CD8-positive, alpha-beta memory T cell (primary cell): ENCODE measurements around the gene TREH. TPM values are rescaled to one million over a fixed set of nuclear protein-coding genes. Genes with fewer than 3 reads are reported as not detected.
A peak's percentile ranks its signal among the peaks of the same experiment; 100 is the strongest.

Source experiments
- CTCF ChIA-PET: fragments of 350-600 bp; sonication (Branson Sonifier 250); formaldehyde crosslinking; loops from one replicate; lab custom pipeline; 2021; ENCODE audit warnings: antibody characterized with exemption; lab: Charles Lee
- POLR2A ChIA-PET: fragments of 350-600 bp; sonication (Branson Sonifier 250); formaldehyde crosslinking; loops from one replicate; lab custom pipeline; 2021; ENCODE audit warnings: antibody characterized with exemption; lab: Charles Lee
- DNase-seq, 5 donors: peaks; one replicate each; pipeline versions ENCODE4 v3.0.0 to v3.0.0-alpha.2; 2020 to 2022; ENCODE audit warnings: mixed read lengths in 1 of 5
- H3K27ac ChIP-seq: one replicate; pipeline ENCODE4 v1.7.0; 2013; ENCODE audit warnings: low read depth, mild to moderate bottlenecking, low read length, moderate library complexity
- H3K27me3 ChIP-seq: 2 replicates; pipeline ENCODE4 v1.7.0; 2013; ENCODE audit warnings: low read length, mild to moderate bottlenecking; ENCODE audit not compliant: insufficient read depth, poor library complexity, severe bottlenecking
- H3K36me3 ChIP-seq: 2 replicates; pipeline ENCODE4 v1.7.0; 2013; ENCODE audit warnings: mild to moderate bottlenecking, low read length, moderate library complexity; ENCODE audit not compliant: insufficient read depth
- H3K4me1 ChIP-seq: 2 replicates; pipeline ENCODE4 v1.7.0; 2013; ENCODE audit warnings: mild to moderate bottlenecking, low read length, moderate library complexity; ENCODE audit not compliant: insufficient read depth
- H3K4me3 ChIP-seq: 2 replicates; pipeline ENCODE4 v1.7.0; 2013; ENCODE audit warnings: mild to moderate bottlenecking, low read length
- H3K9me3 ChIP-seq: 2 replicates; pipeline ENCODE4 v1.7.0; 2013; ENCODE audit warnings: mild to moderate bottlenecking, low read length
- H3K27ac Mint-ChIP-seq, 8 donors: one replicate each; pipeline ENCODE4 v1.8.0; 2020 to 2021; ENCODE audit warnings: mixed read lengths in 8 of 8, mild to moderate bottlenecking in 6 of 8, inconsistent platforms in 3 of 8, moderate library complexity in 3 of 8
- H3K27me3 Mint-ChIP-seq, 2 donors: one replicate each; pipeline ENCODE4 v1.8.0; 2020 to 2021; ENCODE audit warnings: mixed read lengths in 2 of 2, mild to moderate bottlenecking in 1 of 2, moderate library complexity in 1 of 2
- H3K36me3 Mint-ChIP-seq, 3 donors: one replicate each; pipeline ENCODE4 v1.8.0; 2020 to 2021; ENCODE audit warnings: mixed read lengths in 3 of 3, inconsistent platforms in 1 of 3, mild to moderate bottlenecking in 1 of 3
- H3K4me1 Mint-ChIP-seq, 3 donors: one replicate each; pipeline ENCODE4 v1.8.0; 2020 to 2021; ENCODE audit warnings: mixed read lengths in 3 of 3, inconsistent platforms in 1 of 3, mild to moderate bottlenecking in 1 of 3
- H3K4me3 Mint-ChIP-seq, 7 donors: one replicate each; pipeline ENCODE4 v1.8.0; 2020 to 2021; ENCODE audit warnings: mixed read lengths in 7 of 7, mild to moderate bottlenecking in 6 of 7, moderate library complexity in 4 of 7, inconsistent platforms in 2 of 7
- H3K9me3 Mint-ChIP-seq, 5 donors: one replicate each; pipeline ENCODE4 v1.8.0; 2020 to 2022; ENCODE audit warnings: mixed read lengths in 5 of 5, mild to moderate bottlenecking in 3 of 5, moderate library complexity in 2 of 5, inconsistent platforms in 1 of 5
- polyA plus RNA-seq: library from polyadenylated mRNA; unstranded; fragments of 300-500 nt; fragmentation: Illumina TruSeq; gene quantifications from one replicate; pipeline ENCODE4 v1.2.3, GENCODE V29; 2021
- total RNA-seq, 2 experiments: library from RNA; stranded (reverse); gene quantifications; one replicate each; pipeline ENCODE4 v1.2.3, GENCODE V29; 2021

TREH gene
- total and polyA plus RNA-seq, 3 experiments from 2014 or later: not detected

GRCh38 chr11:118662401-118663271 is 16.8 kb downstream of the TREH start:
- H3K4me3 ChIP-seq: no peak overlapping the region
- Mint-ChIP-seq H3K4me3 (no peak overlapping the region), H3K4me1 (peaks cover 0 to 12% (median 5%) of the 10 kb centered on the region in 3 donors), H3K9me3 (no peaks in the 10 kb centered on the region), H3K27ac (no peak overlapping the region), H3K36me3 (no peaks in the 10 kb centered on the region), H3K27me3 (peaks cover 0 to 5% of the 10 kb centered on the region in 2 donors)
- H3K9me3 ChIP-seq: no peaks in the 10 kb centered on the region
- H3K4me1 ChIP-seq: peaks cover 7% of the 10 kb centered on the region
- H3K27ac ChIP-seq: no peak overlapping the region
- POLR2A ChIA-PET: no interaction called here
- CTCF ChIA-PET: interaction anchor here (1.2 kb wide), 1 partner anchor 27 kb away, joined by 3 read pairs; no protein-coding TSS in a partner anchor
- no peak for DNase-seq
- H3K36me3 ChIP-seq: no peaks in the 10 kb centered on the region
- peaks cover 5% of the 10 kb centered on the region for H3K27me3 ChIP-seq

DNA sequence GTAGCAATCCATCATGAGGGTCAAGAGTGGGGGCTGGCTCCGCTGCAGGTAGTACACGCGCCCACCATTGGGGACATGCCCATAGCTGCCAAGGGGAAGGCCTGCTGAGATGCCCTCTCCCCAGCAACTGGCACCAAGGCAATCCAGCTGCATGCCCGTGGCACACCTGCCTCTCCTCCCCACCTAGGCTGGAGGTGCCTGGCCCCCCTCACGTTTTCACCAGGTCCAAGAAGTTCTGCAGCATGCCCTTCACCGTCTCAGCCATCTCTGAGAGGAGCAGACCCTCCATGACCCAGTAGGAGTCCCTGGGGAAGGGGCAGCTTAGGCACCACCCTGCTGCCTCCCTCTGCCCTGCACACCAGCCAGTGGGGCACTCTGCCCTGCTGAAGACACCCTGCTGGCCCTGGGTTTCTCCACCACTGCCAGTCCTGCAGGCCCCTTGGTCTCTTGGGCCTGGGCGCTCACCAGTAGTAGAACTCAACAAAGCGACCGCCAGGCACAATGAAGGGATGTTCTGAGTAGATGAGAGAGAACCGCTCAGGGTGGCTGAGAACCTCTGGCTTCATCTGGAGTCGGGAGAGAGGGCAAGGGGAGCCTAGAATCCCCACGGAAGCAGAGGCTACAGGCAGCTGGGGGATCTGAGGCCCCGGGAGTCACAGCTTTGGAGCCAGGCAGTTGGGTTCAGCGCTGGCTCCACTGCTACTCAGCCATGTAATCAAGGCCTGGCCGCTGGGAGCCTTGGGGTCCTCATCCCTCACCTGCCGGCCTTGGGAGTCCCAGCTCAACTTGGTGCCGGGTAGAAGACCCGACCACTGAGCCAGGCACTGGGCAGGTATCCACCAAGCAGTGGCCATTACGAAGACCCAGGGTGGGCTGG is 17.8 kb downstream of the TREH start:
- CTCF ChIA-PET: interaction anchor here (1.2 to 1.5 kb wide), 2 partner anchors 28 to 130 kb away, joined by 3 to 4 read pairs; no protein-coding TSS in a partner anchor
- no peak overlapping the region for H3K27ac ChIP-seq
- POLR2A ChIA-PET: no interaction called here
- H3K4me3 Mint-ChIP-seq: no peak overlapping the region
- DNase-seq: no peak
- no peak overlapping the region for H3K4me3 ChIP-seq
- peaks cover 0 to 5% of the 10 kb centered on the region in 2 donors for H3K27me3 Mint-ChIP-seq
- peaks cover 0 to 12% (median 5%) of the 10 kb centered on the region in 3 donors for H3K4me1 Mint-ChIP-seq
- no peak overlapping the region for H3K27ac Mint-ChIP-seq
- H3K4me1 ChIP-seq: peaks cover 7% of the 10 kb centered on the region
- no peaks in the 10 kb centered on the region for H3K9me3 ChIP-seq
- no peaks in the 10 kb centered on the region for H3K9me3 Mint-ChIP-seq
- no peaks in the 10 kb centered on the region for H3K36me3 ChIP-seq
- H3K27me3 ChIP-seq: peaks cover 5% of the 10 kb centered on the region
- H3K36me3 Mint-ChIP-seq: no peaks in the 10 kb centered on the region

- Mint-ChIP-seq H3K9me3 (no peaks in the 10 kb centered on the region), H3K27me3 (peaks cover 0 to 5% of the 10 kb centered on the region in 2 donors), H3K4me3 (no peak overlapping the region), H3K36me3 (no peaks in the 10 kb centered on the region), H3K27ac (no peak overlapping the region), H3K4me1 (peaks cover 0 to 7% (median 5%) of the 10 kb centered on the region in 3 donors)
- ChIA-PET CTCF (interaction anchor here (0.7 to 1.5 kb wide), 4 partner anchors 19 to 131 kb away, joined by 3 to 4 read pairs (median 3); no protein-coding TSS in a partner anchor), POLR2A (no interaction called here)
- H3K36me3 ChIP-seq: no peaks in the 10 kb centered on the region
- H3K9me3 ChIP-seq: no peaks in the 10 kb centered on the region
- H3K27me3 ChIP-seq: peaks cover 5% of the 10 kb centered on the region
- peaks cover 7% of the 10 kb centered on the region for H3K4me1 ChIP-seq
- H3K4me3 ChIP-seq: no peak overlapping the region
- DNase-seq: no peak
- no peak overlapping the region for H3K27ac ChIP-seq
These were observed 18.6 kb downstream of the TREH start for GRCh38 chr11:118660681-118661424.

GRCh38 chr11:118659953-118660680 is 19.3 kb downstream of the TREH start:
- no peak for DNase-seq
- Histone ChIP-seq H3K9me3 (no peaks in the 10 kb centered on the region), H3K4me1 (peaks cover 7% of the 10 kb centered on the region), H3K36me3 (no peaks in the 10 kb centered on the region), H3K4me3 (no peak overlapping the region), H3K27ac (no peak overlapping the region), H3K27me3 (peaks cover 5% of the 10 kb centered on the region)
- no peak overlapping the region for H3K4me3 Mint-ChIP-seq
- H3K27ac Mint-ChIP-seq: no peak overlapping the region
- peaks cover 0 to 7% (median 5%) of the 10 kb centered on the region in 3 donors for H3K4me1 Mint-ChIP-seq
- POLR2A ChIA-PET: interaction anchor here (0.5 to 0.6 kb wide), 2 partner anchors 563 to 567 kb away, joined by 3 read pairs; no protein-coding TSS in a partner anchor
- H3K9me3 Mint-ChIP-seq: no peaks in the 10 kb centered on the region
- H3K36me3 Mint-ChIP-seq: no peaks in the 10 kb centered on the region
- CTCF ChIA-PET: interaction anchor here (0.7 to 1.5 kb wide), 8 partner anchors 10 to 283 kb away, joined by 3 to 4 read pairs (median 3); no protein-coding TSS in a partner anchor
- peaks cover 0 to 5% of the 10 kb centered on the region in 2 donors for H3K27me3 Mint-ChIP-seq

- H3K9me3 Mint-ChIP-seq: no peaks in the 10 kb centered on the region
- ChIA-PET CTCF (interaction anchor here (0.5 to 1.6 kb wide), 11 partner anchors 8 to 284 kb away, joined by 3 to 7 read pairs (median 3); no protein-coding TSS in a partner anchor), POLR2A (interaction anchor here (0.5 to 0.6 kb wide), 2 partner anchors 564 to 568 kb away, joined by 3 read pairs; no protein-coding TSS in a partner anchor)
- Histone ChIP-seq H3K27ac (no peak overlapping the region), H3K36me3 (no peaks in the 10 kb centered on the region), H3K27me3 (peaks cover 5% of the 10 kb centered on the region), H3K4me1 (peaks cover 7% of the 10 kb centered on the region), H3K4me3 (no peak overlapping the region), H3K9me3 (no peaks in the 10 kb centered on the region)
- H3K36me3 Mint-ChIP-seq: no peaks in the 10 kb centered on the region
- H3K4me3 Mint-ChIP-seq: no peak overlapping the region
- no peak overlapping the region for H3K27ac Mint-ChIP-seq
- peaks cover 0 to 5% of the 10 kb centered on the region in 2 donors for H3K27me3 Mint-ChIP-seq
- H3K4me1 Mint-ChIP-seq: peaks cover 0 to 7% (median 5%) of the 10 kb centered on the region in 3 donors
- peak; percentile 75 to 90 (median 81) for DNase-seq
These were observed 20.0 kb downstream of the TREH start for GRCh38 chr11:118659314-118659952.

DNA sequence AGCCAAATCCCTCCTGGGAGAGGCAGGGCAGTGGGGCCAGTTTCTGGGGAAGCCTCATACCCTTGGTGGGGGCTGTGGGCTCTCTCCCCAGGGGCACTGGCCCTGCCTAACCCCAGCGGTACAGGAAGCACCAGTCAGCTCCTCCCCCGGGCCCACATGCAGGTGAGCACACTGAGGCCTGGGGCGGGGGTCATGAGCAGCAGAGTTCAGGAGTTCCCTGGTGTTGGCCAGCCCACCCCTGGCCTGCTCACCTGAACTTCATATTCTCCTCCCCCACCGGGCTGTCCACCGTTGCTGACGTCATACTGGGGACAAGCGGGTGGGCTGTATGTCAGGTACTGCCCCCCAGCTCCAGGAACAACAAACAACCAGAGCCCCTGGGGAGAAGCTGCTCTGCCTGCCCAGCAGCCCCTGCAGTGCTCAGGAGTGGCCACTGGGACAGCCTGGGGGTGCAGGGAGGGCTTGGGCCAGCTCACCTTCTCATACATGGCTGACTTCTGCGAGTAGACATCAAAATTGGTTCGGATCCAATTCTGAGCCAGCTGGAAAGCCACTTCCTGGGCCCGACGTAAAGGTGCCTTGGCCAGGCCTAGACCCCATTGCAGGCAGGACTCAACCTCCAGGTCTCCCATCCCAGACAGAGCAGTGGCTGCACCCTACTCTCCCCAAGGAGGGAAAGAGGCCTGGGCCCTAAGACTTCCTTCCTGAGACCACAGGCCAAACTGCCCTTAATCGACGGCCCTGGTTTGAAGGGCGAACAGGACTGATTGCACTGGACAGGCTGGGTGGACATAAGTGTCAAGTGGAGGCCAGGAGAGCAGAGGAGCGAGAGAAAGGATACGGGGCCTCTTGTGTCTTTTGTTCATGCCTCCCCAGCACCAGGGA is 20.8 kb downstream of the TREH start:
- Mint-ChIP-seq H3K36me3 (no peaks in the 10 kb centered on the region), H3K27ac (peak overlapping the region in 1 of 8 donors; percentile 70), H3K27me3 (peaks cover 0 to 5% of the 10 kb centered on the region in 2 donors), H3K4me3 (no peak overlapping the region), H3K9me3 (no peaks in the 10 kb centered on the region), H3K4me1 (peaks cover 0 to 7% (median 5%) of the 10 kb centered on the region in 3 donors)
- ChIA-PET CTCF (interaction anchor here (0.5 to 1.6 kb wide), 11 partner anchors 9 to 285 kb away, joined by 3 to 7 read pairs (median 3); no protein-coding TSS in a partner anchor), POLR2A (interaction anchor here (0.6 kb wide), 1 partner anchor 218 kb away, joined by 3 read pairs; no protein-coding TSS in a partner anchor)
- Histone ChIP-seq H3K27me3 (peaks cover 5% of the 10 kb centered on the region), H3K4me1 (peaks cover 7% of the 10 kb centered on the region), H3K4me3 (no peak overlapping the region), H3K27ac (no peak overlapping the region), H3K36me3 (no peaks in the 10 kb centered on the region), H3K9me3 (no peaks in the 10 kb centered on the region)
- no peak for DNase-seq
